SK-N-SH (cell line): ENCODE data around the gene MCTP1. TPM values are rescaled to one million over a fixed set of nuclear protein-coding genes. Genes with fewer than 3 reads are reported as not detected.

Experiments used
- CTCF ChIA-PET: fragments of 300-600, 350-600 bp; formaldehyde crosslinking; extraction: SDS; loops from one replicate; lab custom pipeline; 2021; lab: Yijun Ruan, JAX
- POLR2A ChIA-PET: fragments of 350-600 bp; sonication (Branson Sonifier 250); formaldehyde crosslinking; extraction: SDS; loops from one replicate; lab custom pipeline; 2020; ENCODE audit warnings: antibody characterized with exemption, inconsistent platforms; lab: Yijun Ruan, JAX
- DNase-seq: peaks from one replicate; pipeline ENCODE4 v3.0.0; 2012
- H2AFZ ChIP-seq: fragments of 200-600 bp; sonication (generic); 2 replicates; pipeline ENCODE4 v1.8.1; 2016; ENCODE audit warnings: antibody characterized with exemption, mild to moderate bottlenecking, low read depth
- H3F3A ChIP-seq: fragments of 200-600 bp; sonication (generic); replicated peaks from 2 replicates; pipeline ENCODE3; 2016; ENCODE audit warnings: antibody characterized with exemption, mild to moderate bottlenecking; ENCODE audit not compliant: insufficient read depth
- H3K27ac ChIP-seq, 2 experiments: fragments of 200-500 bp in 1 of 2; fragments of 200-600 bp in 1 of 2; sonication (Bioruptor generic) in 1 of 2; sonication (generic), shearing (Covaris generic) in 1 of 2; 2 replicates each; pipeline versions ENCODE4 v1.5.1 to v1.6.1; 2014 to 2016; ENCODE audit warnings: low read depth in 2 of 2, inconsistent platforms in 1 of 2, low read length in 1 of 2, mild to moderate bottlenecking in 1 of 2, mixed read lengths in 1 of 2
- H3K27me3 ChIP-seq: fragments of 200-600 bp; sonication (generic), shearing (Covaris generic); 2 replicates; pipeline ENCODE4 v1.6.1; 2016; ENCODE audit warnings: mixed run types; ENCODE audit not compliant: insufficient read depth
- H3K36me3 ChIP-seq, 2 experiments: fragments of 200-500 bp in 1 of 2; fragments of 200-600 bp in 1 of 2; sonication (Bioruptor generic) in 1 of 2; sonication (generic) in 1 of 2; replicated peaks in 1 of 2; 2 replicates each; pipeline versions ENCODE3 to v1.5.1; 2014 to 2016; ENCODE audit warnings: low read length in 1 of 2, mild to moderate bottlenecking in 1 of 2; ENCODE audit not compliant: insufficient read depth in 2 of 2, control insufficient read depth in 1 of 2
- H3K4me1 ChIP-seq, 2 experiments: fragments of 200-500 bp in 1 of 2; fragments of 200-600 bp in 1 of 2; sonication (Bioruptor generic) in 1 of 2; sonication (generic), shearing (Covaris generic) in 1 of 2; 2 replicates each; pipeline versions ENCODE4 v1.5.1 to v1.6.1; 2014 to 2016; ENCODE audit warnings: low read depth in 1 of 2, low read length in 1 of 2, mixed run types in 1 of 2; ENCODE audit not compliant: insufficient read depth in 2 of 2, control insufficient read depth in 1 of 2
- H3K4me2 ChIP-seq: fragments of 200-600 bp; sonication (generic), shearing (Covaris generic); 2 replicates; pipeline ENCODE4 v1.6.1; 2017; ENCODE audit warnings: mixed run types
- H3K4me3 ChIP-seq, 2 experiments: fragments of 200-500 bp in 1 of 2; fragments of 200-600 bp in 1 of 2; sonication (Bioruptor generic) in 1 of 2; sonication (generic), shearing (Covaris generic) in 1 of 2; 2 replicates each; pipeline versions ENCODE4 v1.5.1 to v1.8.1; 2014 to 2016; ENCODE audit warnings: low read depth in 2 of 2, inconsistent platforms in 1 of 2, low read length in 1 of 2, mild to moderate bottlenecking in 1 of 2, mixed read lengths in 1 of 2, moderate library complexity in 1 of 2
- H3K79me2 ChIP-seq: fragments of 200-600 bp; sonication (generic); 2 replicates; pipeline ENCODE4 v1.8.1; 2017; ENCODE audit warnings: mild to moderate bottlenecking; ENCODE audit not compliant: insufficient read depth
- H3K9ac ChIP-seq: fragments of 200-600 bp; sonication (generic); 2 replicates; pipeline ENCODE4 v1.6.1; 2017; ENCODE audit warnings: mixed run types
- H3K9me2 ChIP-seq: fragments of 200-600 bp; sonication (generic); 2 replicates; pipeline ENCODE4 v1.6.1; 2017; ENCODE audit warnings: mixed run types
- H3K9me3 ChIP-seq: fragments of 200-600 bp; sonication (generic); 2 replicates; pipeline ENCODE4 v1.6.1; 2017; ENCODE audit warnings: mixed run types, mild to moderate bottlenecking, moderate library complexity
- H4K20me1 ChIP-seq: fragments of 200-600 bp; sonication (generic); 2 replicates; pipeline ENCODE4 v1.6.1; 2017; ENCODE audit warnings: mild to moderate bottlenecking, mixed run types; ENCODE audit not compliant: insufficient read depth
- CHD2 ChIP-seq: fragments of 150-350 bp; IDR thresholded peaks from 2 replicates; pipeline ENCODE4 v1.6.1; 2018; ENCODE audit warnings: low read length; ENCODE audit not compliant: partially characterized antibody
- CTCF ChIP-seq: fragments of 200-600 bp; sonication (generic); IDR thresholded peaks from 2 replicates; pipeline ENCODE4 v1.6.1; 2017; ENCODE audit warnings: antibody characterized with exemption, mild to moderate bottlenecking, moderate library complexity
- EP300 ChIP-seq, 2 experiments: IDR thresholded peaks; 2 replicates each; pipeline versions ENCODE4 v1.4.0 to v1.6.1; 2012; ENCODE audit warnings: borderline replicate concordance in 1 of 2, low read depth in 1 of 2, low read length in 1 of 2
- FOSL2 ChIP-seq: IDR thresholded peaks from 2 replicates; pipeline ENCODE4 v1.4.0; 2012; ENCODE audit warnings: low read depth, mild to moderate bottlenecking, moderate library complexity, borderline replicate concordance
- GABPA ChIP-seq: IDR thresholded peaks from 2 replicates; pipeline ENCODE4 v1.4.0; 2012; ENCODE audit warnings: low read depth, mild to moderate bottlenecking
- IRF3 ChIP-seq: fragments of 150-350 bp; IDR thresholded peaks from 2 replicates; pipeline ENCODE4 v1.6.1; 2016; ENCODE audit warnings: mild to moderate bottlenecking, low read depth, low read length
- JUND ChIP-seq: IDR thresholded peaks from 2 replicates; pipeline ENCODE4 v1.4.0; 2012
- MAX ChIP-seq: IDR thresholded peaks from 2 replicates; pipeline ENCODE4 v1.4.0; 2012; ENCODE audit warnings: low read depth
- MEF2A ChIP-seq: IDR thresholded peaks from 2 replicates; pipeline ENCODE4 v1.4.0; 2012; ENCODE audit warnings: low read depth, borderline replicate concordance
- MXI1 ChIP-seq: IDR thresholded peaks from 2 replicates; pipeline ENCODE4 v1.6.1; 2012; ENCODE audit warnings: mild to moderate bottlenecking, low read depth, low read length, improper control_type of control experiment
- NFIC ChIP-seq: IDR thresholded peaks from 2 replicates; pipeline ENCODE4 v1.4.0; 2012; ENCODE audit warnings: borderline replicate concordance
- PBX3 ChIP-seq: IDR thresholded peaks from 2 replicates; pipeline ENCODE4; 2012
- RAD21 ChIP-seq: IDR thresholded peaks from 2 replicates; pipeline ENCODE4 v1.6.1; 2012; ENCODE audit warnings: mild to moderate bottlenecking, low read length
- RCOR1 ChIP-seq: fragments of 150-350 bp; IDR thresholded peaks from 2 replicates; pipeline ENCODE4 v1.6.1; 2017; ENCODE audit warnings: antibody characterized with exemption, low read length
- RFX5 ChIP-seq: IDR thresholded peaks from 2 replicates; pipeline ENCODE4 v1.6.1; 2012; ENCODE audit warnings: mild to moderate bottlenecking, improper control_type of control experiment, low read length
- SMC3 ChIP-seq: IDR thresholded peaks from 2 replicates; pipeline ENCODE4 v1.6.1; 2012; ENCODE audit warnings: low read depth, low read length, improper control_type of control experiment
- TEAD4 ChIP-seq: IDR thresholded peaks from 2 replicates; pipeline ENCODE4 v1.4.0; 2012; ENCODE audit warnings: mild to moderate bottlenecking, borderline replicate concordance; ENCODE audit not compliant: insufficient read depth
- USF1 ChIP-seq: IDR thresholded peaks from 2 replicates; pipeline ENCODE4 v1.4.0; 2012; ENCODE audit warnings: low read depth, borderline replicate concordance
- YY1 ChIP-seq: IDR thresholded peaks from 2 replicates; pipeline ENCODE4 v1.4.0; 2012; ENCODE audit warnings: low read depth, mild to moderate bottlenecking
- WGBS: methylation state at CpG from one replicate; pipeline ENCODE4 v1.1.6; 2017; ENCODE audit warnings: low lambda C conversion rate; 5-methylcytosine and 5-hydroxymethylcytosine counted together
- polyA plus RNA-seq, 3 experiments: library from polyadenylated mRNA; depleted of rRNA; stranded (reverse); fragments of >200 nt; gene quantifications; 2 replicates each; pipeline ENCODE4 v1.2.3, GENCODE V29; 2012

Gene MCTP1
- polyA plus RNA-seq, 1 of the 3 experiments (the other 2 are of a cell fraction): 0.53 TPM

- Histone ChIP-seq H3K27me3 (no peaks in the 10 kb centered on the region), H3K27ac (no peak overlapping the region), H3K79me2 (no peaks in the 10 kb centered on the region), H3K9ac (no peak overlapping the region), H3K9me3 (no peaks in the 10 kb centered on the region), H3F3A (no peaks in the 10 kb centered on the region), H3K4me3 (no peak overlapping the region), H2AFZ (no peak overlapping the region), H4K20me1 (no peaks in the 10 kb centered on the region), H3K4me2 (no peak overlapping the region), H3K36me3 (no peaks in the 10 kb centered on the region), H3K9me2 (no peaks in the 10 kb centered on the region), H3K4me1 (no peaks in the 10 kb centered on the region)
- DNase-seq: no peak
- ChIA-PET POLR2A (no interaction called here), CTCF (no interaction called here)
- TF ChIP-seq MEF2A (no peak), MAX (no peak), CHD2 (no peak), GABPA (no peak), EP300 (IDR thresholded peaks at IDR 0.05; ENCODE audit: borderline replicate concordance in 1 of 2, low read depth in 1 of 2, low read length in 1 of 2) (no peak), RAD21 (no peak), FOSL2 (no peak), SMC3 (no peak), YY1 (no peak), TEAD4 (no peak), MXI1 (no peak), CTCF (no peak), IRF3 (no peak), USF1 (no peak), RFX5 (no peak), JUND (no peak)
- 44% methylated on average over 2 of the region's 2 CpGs for WGBS
Measured at GRCh38 chr5:95164861-95165260, 120.0 kb downstream of the MCTP1 start.

GRCh38 chr5:95163079-95163478 is 121.8 kb downstream of the MCTP1 start:
- Histone ChIP-seq H3K4me3 (no peak overlapping the region), H3K36me3 (no peaks in the 10 kb centered on the region), H3K9me2 (no peaks in the 10 kb centered on the region), H3K4me1 (no peaks in the 10 kb centered on the region), H3K9me3 (no peaks in the 10 kb centered on the region), H3K27ac (no peak overlapping the region), H3K27me3 (no peaks in the 10 kb centered on the region), H3K79me2 (no peaks in the 10 kb centered on the region), H2AFZ (no peak overlapping the region), H3F3A (no peaks in the 10 kb centered on the region), H4K20me1 (no peaks in the 10 kb centered on the region), H3K4me2 (no peak overlapping the region), H3K9ac (no peak overlapping the region)
- CTCF ChIA-PET: no interaction called here
- TF ChIP-seq RCOR1: no peak
- no peak for TF ChIP-seq PBX3
- TF ChIP-seq NFIC: no peak
- POLR2A ChIA-PET: no interaction called here
- no peak for DNase-seq
